Measurements from ENCODE around the gene LPAR1.

The LPAR1 gene

DNA sequence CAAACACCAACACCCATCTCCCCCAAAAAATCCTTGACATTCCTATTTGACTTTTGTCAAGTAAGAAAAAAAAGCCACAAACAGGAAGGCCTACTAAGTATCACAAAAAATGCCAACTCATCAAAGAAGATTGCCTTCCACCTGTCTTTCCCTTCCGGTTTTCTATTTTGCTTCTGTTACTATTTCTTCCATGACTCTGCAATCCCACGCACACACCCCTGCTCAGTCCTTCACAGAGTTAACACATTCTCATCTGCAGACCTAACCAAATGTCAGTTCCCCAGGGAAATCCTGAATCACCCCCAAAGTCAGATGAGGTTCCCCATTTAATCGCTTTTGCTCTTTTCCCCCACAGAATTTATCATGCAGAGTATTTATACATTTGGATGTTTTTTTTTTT is 15.1 kb downstream of the LPAR1 start:
- DNase-seq (ENCODE audit: extremely low spot score) = no peak
- CTCF ChIA-PET = no interaction called here
- TF ChIP-seq, protein P1, sequence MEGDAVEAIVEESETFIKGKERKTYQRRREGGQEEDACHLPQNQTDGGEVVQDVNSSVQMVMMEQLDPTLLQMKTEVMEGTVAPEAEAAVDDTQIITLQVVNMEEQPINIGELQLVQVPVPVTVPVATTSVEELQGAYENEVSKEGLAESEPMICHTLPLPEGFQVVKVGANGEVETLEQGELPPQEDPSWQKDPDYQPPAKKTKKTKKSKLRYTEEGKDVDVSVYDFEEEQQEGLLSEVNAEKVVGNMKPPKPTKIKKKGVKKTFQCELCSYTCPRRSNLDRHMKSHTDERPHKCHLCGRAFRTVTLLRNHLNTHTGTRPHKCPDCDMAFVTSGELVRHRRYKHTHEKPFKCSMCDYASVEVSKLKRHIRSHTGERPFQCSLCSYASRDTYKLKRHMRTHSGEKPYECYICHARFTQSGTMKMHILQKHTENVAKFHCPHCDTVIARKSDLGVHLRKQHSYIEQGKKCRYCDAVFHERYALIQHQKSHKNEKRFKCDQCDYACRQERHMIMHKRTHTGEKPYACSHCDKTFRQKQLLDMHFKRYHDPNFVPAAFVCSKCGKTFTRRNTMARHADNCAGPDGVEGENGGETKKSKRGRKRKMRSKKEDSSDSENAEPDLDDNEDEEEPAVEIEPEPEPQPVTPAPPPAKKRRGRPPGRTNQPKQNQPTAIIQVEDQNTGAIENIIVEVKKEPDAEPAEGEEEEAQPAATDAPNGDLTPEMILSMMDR (IDR thresholded peaks at IDR 0.05; ENCODE audit: control extremely low read depth, extremely low read depth, low read depth, missing control alignments) = no peak
- POLR2A ChIA-PET = no interaction called here

DNA sequence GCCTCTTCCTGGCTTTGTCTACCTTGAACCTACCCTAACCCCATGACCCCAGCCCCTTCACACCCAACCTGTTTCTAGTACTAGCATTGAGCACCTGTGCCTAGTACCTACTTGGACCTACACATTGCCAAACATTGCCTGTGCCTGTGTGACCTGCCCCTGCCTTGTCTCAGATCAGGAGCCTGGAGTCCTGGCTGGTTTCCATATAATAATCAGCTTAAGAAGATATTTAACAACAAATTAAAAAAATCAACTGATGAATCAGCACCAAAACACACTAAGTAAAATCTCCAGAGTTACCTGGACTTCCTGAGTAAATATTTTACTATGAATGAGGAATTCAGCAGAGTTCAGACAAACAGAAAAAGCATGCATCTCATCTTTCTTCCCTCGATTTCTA is 17.7 kb downstream of the LPAR1 start:
- DNase-seq (ENCODE audit: extremely low spot score) = no peak
- POLR2A ChIA-PET = no interaction called here
- CTCF ChIA-PET = interaction anchor here (1.3 to 1.8 kb wide), 2 partner anchors 10 to 22 kb away, joined by 3 to 5 read pairs; no protein-coding TSS in a partner anchor
- TF ChIP-seq, protein P1 (IDR thresholded peaks at IDR 0.05; ENCODE audit: control extremely low read depth, extremely low read depth, low read depth, missing control alignments) = no peak

DNA sequence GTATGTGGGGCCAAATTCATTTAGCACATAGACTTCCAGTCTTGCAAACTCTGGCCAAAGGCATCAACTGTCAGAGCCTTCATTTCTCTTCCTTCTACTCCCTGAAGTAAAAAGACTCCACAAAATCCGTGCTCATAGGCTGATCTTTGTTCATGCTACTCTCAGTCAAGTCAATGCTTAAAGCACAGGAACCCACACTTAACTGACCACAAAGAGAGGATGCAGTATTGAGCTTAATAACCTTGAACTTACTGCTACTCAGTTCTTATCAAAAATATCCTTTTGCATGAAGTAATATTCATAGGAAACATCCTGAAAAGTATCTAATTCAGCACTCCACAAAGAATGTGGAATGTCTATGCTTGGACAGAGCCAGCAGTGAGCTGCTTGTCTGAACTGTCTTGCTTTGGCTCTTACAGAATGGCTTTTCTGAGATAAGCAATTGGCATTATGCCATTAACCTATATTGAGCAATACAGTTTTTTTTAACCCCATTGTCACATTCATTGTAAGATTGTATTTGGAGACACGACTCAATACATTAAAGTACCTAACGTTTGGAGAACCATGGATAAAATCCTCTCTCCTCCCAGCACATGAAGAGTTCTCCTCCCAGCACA is 21.7 kb downstream of the LPAR1 start:
- TF ChIP-seq, protein P1 (IDR thresholded peaks at IDR 0.05; ENCODE audit: control extremely low read depth, extremely low read depth, low read depth, missing control alignments) = no peak
- CTCF ChIA-PET = interaction anchor here (1.0 to 1.3 kb wide), 2 partner anchors 12 to 834 kb away, joined by 3 read pairs; no protein-coding TSS in a partner anchor

DNA sequence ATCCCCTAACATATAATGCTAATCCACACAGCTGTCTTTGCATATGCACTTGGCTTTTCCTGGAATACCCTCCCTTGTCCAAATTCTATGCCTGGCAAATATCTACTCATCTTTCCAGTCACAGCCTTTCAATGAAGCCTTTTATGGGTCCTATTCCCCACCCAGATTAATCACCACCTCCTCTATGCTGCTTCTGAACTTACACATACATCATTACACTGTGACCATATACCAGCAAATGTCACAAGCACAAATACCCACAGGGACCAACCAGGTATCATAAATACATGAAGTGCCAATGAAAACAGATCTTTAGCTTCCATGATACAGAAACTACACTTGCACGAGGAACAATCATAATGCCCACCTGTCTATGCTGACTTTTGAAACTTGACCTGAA is 22.3 kb downstream of the LPAR1 start:
- TF ChIP-seq, protein P1 (IDR thresholded peaks at IDR 0.05; ENCODE audit: control extremely low read depth, extremely low read depth, low read depth, missing control alignments) = no peak

More for the DNA sequence above, 21.7 kb downstream of the LPAR1 start:
- POLR2A ChIA-PET = no interaction called here
- DNase-seq (ENCODE audit: extremely low spot score) = no peak

DNA sequence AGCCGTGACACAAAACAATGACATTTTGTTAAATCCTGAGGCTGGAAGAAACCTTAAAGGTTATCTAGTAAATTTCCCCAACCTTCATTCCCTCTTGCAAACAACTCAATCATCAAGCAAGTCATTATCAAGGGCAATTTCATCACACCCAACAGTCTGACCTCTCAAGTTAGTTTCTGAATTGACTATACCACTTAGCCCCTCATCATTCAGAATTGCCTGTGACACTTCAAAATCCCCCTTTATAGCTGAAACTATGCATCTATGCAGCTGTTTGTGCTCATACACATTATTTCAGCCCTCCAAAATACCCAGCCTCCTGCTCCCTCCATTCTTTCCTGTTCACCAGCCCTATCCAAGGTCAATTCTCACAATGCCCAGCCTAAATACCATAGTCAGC is 24.6 kb downstream of the LPAR1 start:
- CTCF ChIA-PET = interaction anchor here (1.3 kb wide), 1 partner anchor 10 kb away, joined by 3 read pairs; no protein-coding TSS in a partner anchor
- TF ChIP-seq, protein P1 (IDR thresholded peaks at IDR 0.05; ENCODE audit: control extremely low read depth, extremely low read depth, low read depth, missing control alignments) = no peak
- POLR2A ChIA-PET = no interaction called here
- no peak for DNase-seq (ENCODE audit: extremely low spot score)

More for the DNA sequence above, 22.3 kb downstream of the LPAR1 start:
- DNase-seq (ENCODE audit: extremely low spot score) = no peak
- ChIA-PET POLR2A (no interaction called here), CTCF (interaction anchor here (1.0 to 1.3 kb wide), 2 partner anchors 11 to 833 kb away, joined by 3 read pairs; no protein-coding TSS in a partner anchor)

DNA sequence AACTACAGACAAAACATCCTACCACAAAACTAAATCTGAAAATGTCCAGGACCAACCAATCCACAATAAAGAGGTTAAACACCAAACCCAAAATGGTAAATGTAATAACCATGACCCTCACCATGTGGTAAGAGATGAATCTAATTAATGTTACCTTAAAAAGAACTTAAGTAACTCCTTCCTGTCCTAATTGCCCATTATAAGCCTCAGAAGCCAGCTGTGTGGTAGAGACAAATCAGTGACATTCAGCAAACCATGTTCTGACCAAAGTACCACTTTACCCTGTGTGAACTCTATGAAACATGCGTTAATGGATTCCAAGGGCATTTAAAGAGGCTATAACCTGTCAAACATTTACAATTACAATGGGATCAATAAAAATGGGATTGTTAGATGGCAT is 25.0 kb downstream of the LPAR1 start:
- ChIA-PET CTCF (no interaction called here), POLR2A (no interaction called here)

More for the DNA sequence above, 25.0 kb downstream of the LPAR1 start:
- TF ChIP-seq, protein P1 (IDR thresholded peaks at IDR 0.05; ENCODE audit: control extremely low read depth, extremely low read depth, low read depth, missing control alignments) = no peak
- no peak for DNase-seq (ENCODE audit: extremely low spot score)

Data from GM10248 (cell line).